ENCODE data around the gene ZSCAN10. TPM values are rescaled to one million over a fixed set of nuclear protein-coding genes. Genes with fewer than 3 reads are reported as not detected.

The ZSCAN10 gene
- total RNA-seq, 1 experiment from 2014 or later, result 207 TPM

GRCh38 chr16:3115003-3115402, 15.9 kb upstream of the ZSCAN10 start:
- H3K27ac Mint-ChIP-seq, result 0 out of 7 replicates have a peak overlapping the region, but pooled peaks of 1 of the 3 experiments have one; percentile 5

More at GRCh38 chr16:3115003-3115402, 15.9 kb upstream of the ZSCAN10 start:
- Histone ChIP-seq H4K5ac (ENCODE audit: insufficient read length, low read depth, low read length) (no peak overlapping the region), H3K9ac (ENCODE audit: extremely low read depth, insufficient read length, low read length) (no peak overlapping the region), H2BK12ac (ENCODE audit: insufficient read length, low read depth, low read length) (no peak overlapping the region), H2BK5ac (ENCODE audit: insufficient read length, low read length) (no peak overlapping the region), H4K91ac (ENCODE audit: insufficient read length, low read depth, low read length) (no peak overlapping the region), H2BK20ac (ENCODE audit: low read depth, low read length, poor library complexity, severe bottlenecking) (no peak overlapping the region), H3K23me2 (ENCODE audit: insufficient read length, low read depth, low read length, poor library complexity, severe bottlenecking) (peaks cover 9% of the 10 kb centered on the region), H2AFZ (ENCODE audit: low read length) (no peak overlapping the region), H2AK5ac (ENCODE audit: insufficient read length, low read length) (no peak overlapping the region), H3K9me3 (ENCODE audit: control insufficient read depth, low read depth, low read length) (no peaks in the 10 kb centered on the region), H4K8ac (replicated peaks; ENCODE audit: insufficient read length, low read depth, low read length) (no peak overlapping the region), H3K23ac (ENCODE audit: insufficient read length, low read depth, low read length) (no peak overlapping the region), H2BK15ac (ENCODE audit: low read depth, low read length) (no peak overlapping the region), H3K4me1 (ENCODE audit: insufficient read depth, low read length) (no peaks in the 10 kb centered on the region), H3K4me2 (ENCODE audit: insufficient read depth, insufficient read length, low read length) (no peak overlapping the region), H3K56ac (ENCODE audit: insufficient read length, low read depth, low read length) (no peak overlapping the region), H4K20me1 (ENCODE audit: control insufficient read depth, insufficient read depth, insufficient read length) (no peaks in the 10 kb centered on the region), H2BK120ac (ENCODE audit: low read depth, low read length, poor library complexity, severe bottlenecking) (no peak overlapping the region), H3K27ac (ENCODE audit: insufficient read length, low read depth, low read length) (no peak overlapping the region), H3K27me3 (ENCODE audit: insufficient read depth, low read length) (no peaks in the 10 kb centered on the region), H3K79me2 (ENCODE audit: insufficient read depth, low read length) (no peaks in the 10 kb centered on the region; the same call in 1 of the 2 replicates), H3T11ph (ENCODE audit: low read length) (no peak overlapping the region), H3K14ac (ENCODE audit: insufficient read depth, low read length) (no peak overlapping the region), H3K79me1 (ENCODE audit: insufficient read depth, low read depth, low read length, poor library complexity, severe bottlenecking) (peaks cover 2% of the 10 kb centered on the region), H3K4ac (ENCODE audit: low read depth, low read length) (no peak overlapping the region), H3K18ac (ENCODE audit: insufficient read length, low read depth, low read length) (no peak overlapping the region)
- Mint-ChIP-seq H3K9me3 (no peaks in the 10 kb centered on the region), H3K36me3 (ENCODE audit: insufficient read depth in 1 of 3, low read depth in 3 of 3) (peaks cover 14 to 37% (median 30%) of the 10 kb centered on the region in 3 experiments), H3K4me3 (peak overlapping the region in 1 of 2 experiments; percentile 62; a peak in 1 of 5 replicates), H3K4me1 (peaks cover 16 to 20% of the 10 kb centered on the region in 2 experiments), H3K27me3 (ENCODE audit: low read depth) (no peaks in the 10 kb centered on the region)
- no peak for TF ChIP-seq CTCF (conservative IDR thresholded peaks at IDR 0.05)
- no CpG with 5 or more reads among the region's 12 CpGs for WGBS (ENCODE audit: extremely low coverage, insufficient read length, low lambda C conversion rate)
- no peak for DNase-seq

Data from H9 (cell line).